Bronchial epithelial cell (primary cell): ENCODE data around the gene AUTS2. TPM values are rescaled to one million over a fixed set of nuclear protein-coding genes. Genes with fewer than 3 reads are reported as not detected.

Experiments
- DNase-seq: peaks from one replicate; pipeline ENCODE4 v3.0.0-alpha.2; 2010; ENCODE audit warnings: low read depth
- FAIRE-seq: peaks from 2 replicates; lab custom pipeline; 2011; peaks lifted over from hg19 to GRCh38; lab: Jason Lieb, UNC
- H3K27me3 ChIP-seq: 2 replicates; pipeline ENCODE4 v1.5.1; 2011; ENCODE audit warnings: low read length; ENCODE audit not compliant: control insufficient read depth, insufficient read depth
- H3K36me3 ChIP-seq: 2 replicates; pipeline ENCODE4 v1.5.1; 2011; ENCODE audit warnings: low read length; ENCODE audit not compliant: control insufficient read depth, insufficient read depth
- H3K4me3 ChIP-seq: 2 replicates; pipeline ENCODE4 v1.5.1; 2011; ENCODE audit warnings: mild to moderate bottlenecking, low read depth, low read length, control low read depth
- CTCF ChIP-seq: IDR thresholded peaks from 2 replicates; pipeline ENCODE4 v1.5.1; 2011; ENCODE audit warnings: mild to moderate bottlenecking, moderate library complexity, low read length, control low read depth, inconsistent platforms; ENCODE audit not compliant: insufficient read depth, severe bottlenecking
- total RNA-seq: library from RNA; depleted of rRNA; stranded (reverse); fragments of >200 nt; gene quantifications from 2 replicates; pipeline ENCODE4 v1.2.1, GENCODE V29; 2014

The AUTS2 gene
- total RNA-seq, 1 donor from 2014 or later = 9.5 TPM

GRCh38 chr7:69871886-69872569, 273.8 kb downstream of the AUTS2 start:
- no peak for TF ChIP-seq CTCF
- no peak overlapping the region for H3K4me3 ChIP-seq
- no peaks in the 10 kb centered on the region for H3K27me3 ChIP-seq
- DNase-seq = no peak
- H3K36me3 ChIP-seq = no peaks in the 10 kb centered on the region
- no peak for FAIRE-seq

GRCh38 chr7:69873512-69873911, 275.2 kb downstream of the AUTS2 start:
- no peak for TF ChIP-seq CTCF
- no peak overlapping the region for H3K4me3 ChIP-seq
- peak; percentile 10 for DNase-seq
- H3K36me3 ChIP-seq = no peaks in the 10 kb centered on the region
- H3K27me3 ChIP-seq = no peaks in the 10 kb centered on the region
- no peak for FAIRE-seq

GRCh38 chr7:69878015-69878414, 279.7 kb downstream of the AUTS2 start:
- H3K4me3 ChIP-seq = no peak overlapping the region
- no peaks in the 10 kb centered on the region for H3K27me3 ChIP-seq
- FAIRE-seq = no peak
- DNase-seq = no peak
- no peak for TF ChIP-seq CTCF
- H3K36me3 ChIP-seq = no peaks in the 10 kb centered on the region

- no peak for FAIRE-seq
Measured at GRCh38 chr7:69878591-69878990, 280.3 kb downstream of the AUTS2 start.

GRCh38 chr7:69879989-69880388, 281.7 kb downstream of the AUTS2 start:
- DNase-seq (no peak), FAIRE-seq (no peak)
- H3K4me3 ChIP-seq = no peak overlapping the region
- no peak for TF ChIP-seq CTCF
- H3K36me3 ChIP-seq = no peaks in the 10 kb centered on the region
- H3K27me3 ChIP-seq = no peaks in the 10 kb centered on the region

More at GRCh38 chr7:69878591-69878990, 280.3 kb downstream of the AUTS2 start:
- H3K36me3 ChIP-seq = no peaks in the 10 kb centered on the region
- H3K4me3 ChIP-seq = no peak overlapping the region
- no peak for TF ChIP-seq CTCF
- no peaks in the 10 kb centered on the region for H3K27me3 ChIP-seq
- DNase-seq = no peak

GRCh38 chr7:69880840-69881239, 282.6 kb downstream of the AUTS2 start:
- no peak for TF ChIP-seq CTCF
- DNase-seq (no peak), FAIRE-seq (no peak)
- Histone ChIP-seq H3K36me3 (no peaks in the 10 kb centered on the region), H3K27me3 (no peaks in the 10 kb centered on the region), H3K4me3 (no peak overlapping the region)
